ENCODE results near the gene FILIP1L. TPM values are rescaled to one million over a fixed set of nuclear protein-coding genes. Genes with fewer than 3 reads are reported as not detected.

Gene FILIP1L
- total RNA-seq, 1 donor from 2014 or later = 1.1 TPM

DNA sequence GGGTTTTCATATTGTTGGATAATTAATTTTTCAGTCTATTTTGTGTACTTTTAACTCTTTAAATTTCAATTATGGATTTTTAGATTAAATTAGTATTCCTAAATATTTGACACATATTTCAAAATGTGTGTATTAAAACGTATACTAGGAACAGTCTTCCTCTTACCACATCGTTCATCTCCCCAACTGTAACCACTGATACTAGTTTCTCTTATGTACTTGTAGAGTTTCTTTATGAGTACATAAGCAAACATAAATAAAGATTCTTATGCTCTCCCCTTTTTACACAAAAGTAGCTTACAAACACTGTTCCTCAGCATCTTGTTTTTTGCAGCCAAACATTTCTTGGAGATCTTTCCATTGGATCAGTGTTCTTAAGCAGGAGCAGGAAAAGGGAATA lies 250.7 kb downstream of the FILIP1L start:
- Histone ChIP-seq H3K27me3 (ENCODE audit: control insufficient read depth, insufficient read depth, low read length) (no peaks in the 10 kb centered on the region), H3K4me3 (ENCODE audit: low read depth, low read length) (no peak overlapping the region), H3K36me3 (ENCODE audit: control insufficient read depth, insufficient read depth, low read length) (peaks cover 1% of the 10 kb centered on the region)
- TF ChIP-seq, protein P1, sequence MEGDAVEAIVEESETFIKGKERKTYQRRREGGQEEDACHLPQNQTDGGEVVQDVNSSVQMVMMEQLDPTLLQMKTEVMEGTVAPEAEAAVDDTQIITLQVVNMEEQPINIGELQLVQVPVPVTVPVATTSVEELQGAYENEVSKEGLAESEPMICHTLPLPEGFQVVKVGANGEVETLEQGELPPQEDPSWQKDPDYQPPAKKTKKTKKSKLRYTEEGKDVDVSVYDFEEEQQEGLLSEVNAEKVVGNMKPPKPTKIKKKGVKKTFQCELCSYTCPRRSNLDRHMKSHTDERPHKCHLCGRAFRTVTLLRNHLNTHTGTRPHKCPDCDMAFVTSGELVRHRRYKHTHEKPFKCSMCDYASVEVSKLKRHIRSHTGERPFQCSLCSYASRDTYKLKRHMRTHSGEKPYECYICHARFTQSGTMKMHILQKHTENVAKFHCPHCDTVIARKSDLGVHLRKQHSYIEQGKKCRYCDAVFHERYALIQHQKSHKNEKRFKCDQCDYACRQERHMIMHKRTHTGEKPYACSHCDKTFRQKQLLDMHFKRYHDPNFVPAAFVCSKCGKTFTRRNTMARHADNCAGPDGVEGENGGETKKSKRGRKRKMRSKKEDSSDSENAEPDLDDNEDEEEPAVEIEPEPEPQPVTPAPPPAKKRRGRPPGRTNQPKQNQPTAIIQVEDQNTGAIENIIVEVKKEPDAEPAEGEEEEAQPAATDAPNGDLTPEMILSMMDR (IDR thresholded peaks at IDR 0.05; ENCODE audit: insufficient read depth, low read length, severe bottlenecking) = no peak
- no peak for DNase-seq (ENCODE audit: low read depth)
- no peak for FAIRE-seq

DNA sequence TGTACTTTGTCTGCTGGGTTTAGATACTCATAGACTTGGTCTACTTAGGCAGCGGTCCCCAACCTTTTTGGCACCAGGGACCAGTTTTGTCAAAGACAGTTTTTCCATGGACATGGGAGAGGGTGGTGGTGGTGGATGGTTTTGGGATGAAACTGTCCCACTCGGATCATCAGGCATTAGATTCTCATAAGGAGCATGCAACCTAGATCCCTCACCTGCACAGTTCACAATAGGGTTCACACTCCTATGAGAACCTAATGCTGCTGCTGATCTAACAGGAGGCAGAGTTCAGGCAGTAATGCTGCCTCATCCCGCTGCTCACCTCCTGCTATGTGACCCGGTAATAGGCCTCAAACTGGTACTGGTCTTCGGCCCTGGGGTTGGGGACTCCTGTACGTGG lies 251.3 kb downstream of the FILIP1L start:
- Histone ChIP-seq H3K36me3 (ENCODE audit: control insufficient read depth, insufficient read depth, low read length) (peaks cover 1% of the 10 kb centered on the region), H3K4me3 (ENCODE audit: low read depth, low read length) (no peak overlapping the region), H3K27me3 (ENCODE audit: control insufficient read depth, insufficient read depth, low read length) (no peaks in the 10 kb centered on the region)
- DNase-seq (ENCODE audit: low read depth) = no peak
- TF ChIP-seq, protein P1 (IDR thresholded peaks at IDR 0.05; ENCODE audit: insufficient read depth, low read length, severe bottlenecking) = no peak
- FAIRE-seq = no peak

DNA sequence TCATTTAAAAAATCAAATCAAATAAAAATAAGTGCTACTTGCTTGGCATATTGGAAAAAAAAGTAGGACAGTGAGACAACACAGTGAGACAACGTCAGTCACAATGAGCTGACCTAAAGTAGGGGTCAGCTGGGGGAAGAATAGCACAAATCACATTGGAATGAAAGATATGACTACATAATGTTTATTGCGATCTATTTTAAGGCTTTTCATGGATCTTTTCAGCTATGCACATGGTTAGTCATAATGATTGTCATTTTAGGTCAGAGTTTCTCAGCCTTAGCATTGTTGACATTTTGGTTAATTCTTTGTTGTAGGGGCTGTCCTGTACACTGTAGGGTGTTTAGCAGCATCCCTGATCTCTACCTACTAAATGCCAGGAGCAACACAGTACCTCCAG lies 252.1 kb downstream of the FILIP1L start:
- TF ChIP-seq, protein P1 (IDR thresholded peaks at IDR 0.05; ENCODE audit: insufficient read depth, low read length, severe bottlenecking) = no peak
- DNase-seq (ENCODE audit: low read depth) = no peak
- Histone ChIP-seq H3K36me3 (ENCODE audit: control insufficient read depth, insufficient read depth, low read length) (peaks cover 1% of the 10 kb centered on the region), H3K4me3 (ENCODE audit: low read depth, low read length) (no peak overlapping the region), H3K27me3 (ENCODE audit: control insufficient read depth, insufficient read depth, low read length) (no peaks in the 10 kb centered on the region)
- FAIRE-seq = no peak

DNA sequence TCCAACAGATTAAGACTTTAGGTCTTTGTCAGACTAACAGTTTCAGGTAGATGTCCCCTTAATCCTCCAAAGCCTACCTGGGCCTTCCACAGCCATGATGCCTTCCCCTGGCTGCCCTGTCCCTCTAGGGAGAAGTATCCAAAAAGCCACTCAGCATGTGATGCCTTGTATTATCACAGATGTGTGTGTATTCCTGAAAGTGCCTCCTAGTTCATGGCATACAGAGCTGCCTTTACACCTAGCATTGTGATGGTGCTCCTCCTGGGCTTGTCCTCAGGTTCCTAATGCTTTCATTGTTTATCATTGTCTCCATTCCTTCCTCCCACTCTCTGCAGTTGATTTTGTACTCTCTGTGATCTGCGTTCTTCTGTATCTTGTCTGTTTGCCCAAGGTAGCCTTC lies 253.1 kb downstream of the FILIP1L start:
- Histone ChIP-seq H3K27me3 (ENCODE audit: control insufficient read depth, insufficient read depth, low read length) (no peaks in the 10 kb centered on the region), H3K36me3 (ENCODE audit: control insufficient read depth, insufficient read depth, low read length) (peaks cover 1% of the 10 kb centered on the region), H3K4me3 (ENCODE audit: low read depth, low read length) (no peak overlapping the region)
- DNase-seq (ENCODE audit: low read depth) = no peak
- peak; percentile 32 for FAIRE-seq
- TF ChIP-seq, protein P1 (IDR thresholded peaks at IDR 0.05; ENCODE audit: insufficient read depth, low read length, severe bottlenecking) = no peak

DNA sequence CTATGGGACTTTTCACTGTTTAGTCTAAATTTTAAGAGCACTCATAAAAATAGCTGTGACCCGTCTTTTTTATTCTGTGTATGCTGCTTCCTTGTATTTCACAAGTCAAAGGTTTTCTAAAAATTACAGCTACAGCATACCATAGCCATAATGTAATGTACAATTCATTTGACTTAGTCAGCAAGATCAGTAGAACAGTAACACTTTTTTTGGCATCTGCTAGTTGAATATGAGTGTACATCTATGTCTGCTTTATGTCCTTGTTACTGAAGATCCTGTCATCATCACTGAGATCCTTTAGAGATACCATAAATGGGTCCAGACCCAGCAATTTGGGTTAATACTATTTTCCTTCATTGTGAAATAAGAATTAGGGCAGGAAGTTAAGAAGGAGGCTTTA lies 254.5 kb downstream of the FILIP1L start:
- Histone ChIP-seq H3K27me3 (ENCODE audit: control insufficient read depth, insufficient read depth, low read length) (no peaks in the 10 kb centered on the region), H3K36me3 (ENCODE audit: control insufficient read depth, insufficient read depth, low read length) (peaks cover 1% of the 10 kb centered on the region), H3K4me3 (ENCODE audit: low read depth, low read length) (no peak overlapping the region)
- no peak for FAIRE-seq
- TF ChIP-seq, protein P1 (IDR thresholded peaks at IDR 0.05; ENCODE audit: insufficient read depth, low read length, severe bottlenecking) = no peak
- DNase-seq (ENCODE audit: low read depth) = peak; percentile 94

DNA sequence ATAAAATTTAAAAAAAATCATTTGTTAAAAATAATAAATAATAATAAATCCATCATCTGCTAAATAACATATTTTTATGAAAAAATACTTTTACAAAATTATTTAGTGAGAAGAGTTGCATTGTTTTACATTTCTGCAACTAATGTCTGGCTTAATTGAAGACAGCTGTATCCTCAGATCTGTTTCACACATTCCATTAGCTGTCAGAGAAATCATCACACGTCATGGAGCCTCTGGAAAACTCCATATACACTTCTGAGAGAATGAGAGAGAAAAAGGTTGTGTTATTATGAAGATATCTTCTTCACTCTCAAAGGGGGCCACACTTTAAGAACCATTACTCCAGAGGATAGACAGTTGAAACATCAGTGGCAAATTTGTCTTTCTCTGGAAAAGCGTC lies 255.8 kb downstream of the FILIP1L start:
- DNase-seq (ENCODE audit: low read depth) (no peak), FAIRE-seq (no peak)
- Histone ChIP-seq H3K36me3 (ENCODE audit: control insufficient read depth, insufficient read depth, low read length) (peaks cover 1% of the 10 kb centered on the region), H3K4me3 (ENCODE audit: low read depth, low read length) (no peak overlapping the region), H3K27me3 (ENCODE audit: control insufficient read depth, insufficient read depth, low read length) (no peaks in the 10 kb centered on the region)
- TF ChIP-seq, protein P1 (IDR thresholded peaks at IDR 0.05; ENCODE audit: insufficient read depth, low read length, severe bottlenecking) = no peak
